HCT116 (cell line): ENCODE results near the gene NAV1. TPM values are rescaled to one million over a fixed set of nuclear protein-coding genes. Genes with fewer than 3 reads are reported as not detected.

ENCODE experiments used
- ATAC-seq: fragments of 200-7000 bp; cut with Tn5 transposase; 2 replicates; pipeline ENCODE4 v1.9.1; 2020; ENCODE audit warnings: mild to moderate bottlenecking, moderate library complexity
- BruUV-seq: library from RNA; stranded (reverse); fragments of 400-500 nt; replicated peaks from 2 replicates; lab custom pipeline; 2021; lab: Mats Ljungman, UMichigan
- CTCF ChIA-PET: fragments of 300-600 bp; sonication (Branson Sonifier 250); formaldehyde crosslinking; loops from one replicate; lab custom pipeline; 2021; ENCODE audit warnings: antibody characterized with exemption; lab: Charles Lee
- POLR2A ChIA-PET: fragments of 300-600, 350-600 bp; sonication (Branson Sonifier 250); formaldehyde crosslinking; loops from one replicate; lab custom pipeline; 2021; ENCODE audit warnings: antibody characterized with exemption; lab: Charles Lee
- RAD21 ChIA-PET, 2 experiments: fragments of 300-600 bp; sonication (Branson Sonifier 250); formaldehyde crosslinking; loops; one replicate each; lab custom pipeline; 2023; ENCODE audit warnings: low total read pairs in 2 of 2; ENCODE audit not compliant: uncharacterized antibody in 2 of 2, unreplicated experiment in 2 of 2, low non-redundant PET in 1 of 2; lab: Charles Lee
- DNase-seq: peaks from one replicate; pipeline ENCODE4 v3.0.0-alpha.2; 2010; ENCODE audit warnings: low read depth, low spot score
- H2AFZ ChIP-seq: fragments of 200-600 bp; shearing (Covaris generic), sonication (generic); 2 replicates; pipeline ENCODE4 v1.6.1; 2017; ENCODE audit warnings: low read depth, mixed run types, mixed read lengths, antibody characterized with exemption, low read length; ENCODE audit not compliant: poor library complexity, severe bottlenecking
- H3K27ac ChIP-seq: 2 replicates; pipeline ENCODE4 v1.5.1; 2012; ENCODE audit warnings: low read depth, low read length
- H3K27me3 ChIP-seq: fragments of 200-600 bp; sonication (generic); 2 replicates; pipeline ENCODE4 v1.6.1; 2016; ENCODE audit warnings: mixed run types, low read length, mixed read lengths; ENCODE audit not compliant: insufficient read depth
- H3K36me3 ChIP-seq, 2 experiments: fragments of 200-500 bp in 1 of 2; fragments of 200-600 bp in 1 of 2; sonication (Bioruptor generic) in 1 of 2; sonication (generic) in 1 of 2; 2 replicates each; pipeline versions ENCODE4 v1.5.1 to v1.6.1; 2014 to 2016; ENCODE audit warnings: low read length in 2 of 2, inconsistent platforms in 1 of 2, mixed read lengths in 1 of 2, mixed run types in 1 of 2; ENCODE audit not compliant: insufficient read depth in 2 of 2, control insufficient read depth in 1 of 2
- H3K4me1 ChIP-seq, 2 experiments: fragments of 200-600 bp in 1 of 2; sonication (generic) in 1 of 2; 2 replicates each; pipeline versions ENCODE4 v1.5.1 to v1.6.1; 2012 to 2017; ENCODE audit warnings: low read length in 2 of 2, inconsistent platforms in 1 of 2, mild to moderate bottlenecking in 1 of 2, mixed read lengths in 1 of 2, mixed run types in 1 of 2, moderate library complexity in 1 of 2; ENCODE audit not compliant: insufficient read depth in 2 of 2, control insufficient read depth in 1 of 2
- H3K4me2 ChIP-seq: fragments of 200-600 bp; sonication (generic); 2 replicates; pipeline ENCODE4 v1.6.1; 2017; ENCODE audit warnings: mixed run types, low read length, mixed read lengths
- H3K4me3 ChIP-seq, 2 experiments: fragments of 200-600 bp in 1 of 2; sonication (generic) in 1 of 2; replicated peaks in 1 of 2; 2 replicates each; pipeline ENCODE4 v1.5.1; 2011 to 2016; ENCODE audit warnings: low read length in 2 of 2, control low read depth in 1 of 2, low read depth in 1 of 2, mild to moderate bottlenecking in 1 of 2, mixed read lengths in 1 of 2, mixed run types in 1 of 2
- H3K79me2 ChIP-seq: fragments of 200-600 bp; sonication (generic); 2 replicates; pipeline ENCODE4 v1.6.1; 2017; ENCODE audit warnings: mild to moderate bottlenecking, mixed run types, low read length, moderate library complexity, mixed read lengths; ENCODE audit not compliant: insufficient read depth
- H3K9ac ChIP-seq: fragments of 200-600 bp; sonication (generic); 2 replicates; pipeline ENCODE4 v1.6.1; 2016; ENCODE audit warnings: low read length, mixed read lengths
- H3K9me2 ChIP-seq: fragments of 200-600 bp; sonication (generic), shearing (Covaris generic); 2 replicates; pipeline ENCODE4 v1.6.1; 2017; ENCODE audit warnings: mixed run types, mild to moderate bottlenecking, moderate library complexity; ENCODE audit not compliant: insufficient read depth
- H3K9me3 ChIP-seq, 2 experiments: fragments of 200-500 bp in 1 of 2; fragments of 200-600 bp in 1 of 2; sonication (Bioruptor generic) in 1 of 2; sonication (generic) in 1 of 2; 2 replicates each; pipeline ENCODE4 v1.6.1; 2014 to 2017; ENCODE audit warnings: low read length in 2 of 2, mixed read lengths in 2 of 2, inconsistent platforms in 1 of 2, low read depth in 1 of 2, mild to moderate bottlenecking in 1 of 2, mixed run types in 1 of 2, moderate library complexity in 1 of 2; ENCODE audit not compliant: control insufficient read depth in 1 of 2, insufficient read depth in 1 of 2
- H4K20me1 ChIP-seq: fragments of 200-600 bp; sonication (generic), shearing (Covaris generic); 2 replicates; pipeline ENCODE4 v1.6.1; 2017; ENCODE audit warnings: mixed run types, mild to moderate bottlenecking, moderate library complexity; ENCODE audit not compliant: insufficient read depth
- CBX3 ChIP-seq: IDR thresholded peaks from 2 replicates; pipeline ENCODE4 v1.6.1; 2012; ENCODE audit warnings: low read depth
- JUND ChIP-seq: IDR thresholded peaks from 2 replicates; pipeline ENCODE4 v1.6.1; 2012
- POLR2AphosphoS5 ChIP-seq: IDR thresholded peaks from 2 replicates; pipeline ENCODE4 v1.6.1; 2011; ENCODE audit warnings: mild to moderate bottlenecking, low read depth, low read length, moderate library complexity
- SP1 ChIP-seq: IDR thresholded peaks from 2 replicates; pipeline ENCODE4 v1.6.1; 2012; ENCODE audit warnings: low read depth
- YY1 ChIP-seq: IDR thresholded peaks from 2 replicates; pipeline ENCODE4 v1.6.1; 2011; ENCODE audit warnings: low read length, low read depth, moderate library complexity, mild to moderate bottlenecking; ENCODE audit not compliant: insufficient replicate concordance; ENCODE audit errors: extremely low read depth
- ZFX ChIP-seq: fragments of 450-650 bp; IDR thresholded peaks from 2 replicates; pipeline ENCODE4 v1.6.1; 2017
- intact Hi-C: fragments of 100-400 bp; cut with micrococcal nuclease; formaldehyde crosslinking; loops from 2 replicates; pipeline ENCODE4 v1.10.0; 2022
- total RNA-seq: library from RNA; stranded (reverse); gene quantifications from one replicate; pipeline ENCODE4 v1.2.1, GENCODE V29; 2021; ENCODE audit not compliant: unreplicated experiment
- TF ChIP-seq, protein P1 (sequence below), 3 experiments: fragments of 200-600 bp in 1 of 3; sonication (generic) in 1 of 3; IDR thresholded peaks in 2 of 3; conservative IDR thresholded peaks in 1 of 3; 2 replicates each; pipeline ENCODE4 v1.5.1; 2012 to 2017; ENCODE audit warnings: low read depth in 2 of 3, low read length in 2 of 3, antibody characterized with exemption in 1 of 3, borderline replicate concordance in 1 of 3, control low read depth in 1 of 3, mild to moderate bottlenecking in 1 of 3, mixed read lengths in 1 of 3, mixed run types in 1 of 3, moderate library complexity in 1 of 3; ENCODE audit not compliant: insufficient read depth in 1 of 3
- TF ChIP-seq, protein P2 (sequence below): IDR thresholded peaks from 2 replicates; pipeline ENCODE4 v1.6.1; 2012
- TF ChIP-seq, protein P3 (sequence below): IDR thresholded peaks from 2 replicates; pipeline ENCODE4 v1.6.1; 2012; ENCODE audit warnings: low read depth
- TF ChIP-seq, protein P4 (sequence below): IDR thresholded peaks from 2 replicates; pipeline ENCODE4 v1.6.1; 2011; ENCODE audit warnings: mild to moderate bottlenecking, low read length, moderate library complexity; ENCODE audit not compliant: insufficient replicate concordance; ENCODE audit errors: extremely low read depth

The NAV1 gene
- total RNA-seq, 1 experiment from 2014 or later, result 22.8 TPM

DNA sequence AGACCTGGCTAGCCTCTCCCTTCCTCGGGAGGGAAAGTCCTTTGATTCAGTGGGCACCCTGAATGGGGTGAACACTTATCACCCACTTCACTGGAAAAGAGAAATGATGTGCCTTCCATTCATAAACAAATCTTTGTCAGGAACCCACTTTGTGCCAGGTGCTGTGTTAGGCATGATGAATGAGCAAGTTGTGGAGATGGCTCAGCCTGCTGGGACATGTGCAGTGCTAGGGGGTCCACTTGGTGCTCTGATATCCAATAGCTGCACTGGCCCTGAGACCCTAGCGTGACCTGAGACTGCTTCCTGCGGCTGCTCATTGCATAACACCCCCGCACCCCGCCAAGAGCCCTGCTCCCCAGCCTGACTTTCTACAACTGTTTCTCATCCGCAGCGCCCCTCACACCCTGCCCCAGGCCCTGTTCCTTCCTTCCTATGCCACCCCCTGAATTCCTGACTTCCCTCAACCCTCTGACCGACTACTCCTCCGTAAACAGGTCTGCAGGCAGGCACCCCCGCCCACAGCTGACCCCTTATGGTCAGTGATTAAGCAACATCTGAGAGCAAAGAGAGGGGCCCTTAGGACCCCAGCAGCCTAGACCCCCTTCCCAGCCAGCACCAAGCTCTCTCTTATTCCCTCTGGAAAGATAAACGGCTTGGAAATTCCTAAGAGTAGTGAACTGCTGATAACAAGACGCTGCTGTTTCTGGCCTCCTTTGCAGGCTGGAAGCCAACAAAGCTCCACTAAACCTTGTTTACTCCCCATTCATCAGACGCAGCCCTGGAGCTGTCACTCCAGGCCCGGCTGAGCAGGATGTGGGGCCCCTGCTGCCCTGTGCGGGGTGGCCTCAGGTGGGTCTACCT, 44.9 kb upstream of the NAV1 start:
- Histone ChIP-seq H3K27me3 (no peaks in the 10 kb centered on the region), H3K4me3 (no peak overlapping the region), H3K36me3 (peaks cover 0 to 6% of the 10 kb centered on the region in 2 experiments; a peak in 2 of 4 replicates), H3K9ac (no peak overlapping the region), H3K79me2 (no peaks in the 10 kb centered on the region), H3K4me1 (peaks cover 9 to 14% of the 10 kb centered on the region in 2 experiments; a peak in 3 of 4 replicates), H2AFZ (no peak overlapping the region), H3K9me2 (no peaks in the 10 kb centered on the region), H3K27ac (no peak overlapping the region), H4K20me1 (no peaks in the 10 kb centered on the region), H3K9me3 (no peaks in the 10 kb centered on the region), H3K4me2 (no peak overlapping the region)
- ChIA-PET CTCF (interaction anchor here (1.1 kb wide), 1 partner anchor 19 kb away, joined by 4 read pairs; no protein-coding TSS in a partner anchor), POLR2A (no interaction called here), RAD21 (no interaction called here)
- BruUV-seq, result no TSS peak
- DNase-seq, result no peak
- intact Hi-C loops, result no loop called here
- TF ChIP-seq CBX3, result no peak
- TF ChIP-seq, protein P1, sequence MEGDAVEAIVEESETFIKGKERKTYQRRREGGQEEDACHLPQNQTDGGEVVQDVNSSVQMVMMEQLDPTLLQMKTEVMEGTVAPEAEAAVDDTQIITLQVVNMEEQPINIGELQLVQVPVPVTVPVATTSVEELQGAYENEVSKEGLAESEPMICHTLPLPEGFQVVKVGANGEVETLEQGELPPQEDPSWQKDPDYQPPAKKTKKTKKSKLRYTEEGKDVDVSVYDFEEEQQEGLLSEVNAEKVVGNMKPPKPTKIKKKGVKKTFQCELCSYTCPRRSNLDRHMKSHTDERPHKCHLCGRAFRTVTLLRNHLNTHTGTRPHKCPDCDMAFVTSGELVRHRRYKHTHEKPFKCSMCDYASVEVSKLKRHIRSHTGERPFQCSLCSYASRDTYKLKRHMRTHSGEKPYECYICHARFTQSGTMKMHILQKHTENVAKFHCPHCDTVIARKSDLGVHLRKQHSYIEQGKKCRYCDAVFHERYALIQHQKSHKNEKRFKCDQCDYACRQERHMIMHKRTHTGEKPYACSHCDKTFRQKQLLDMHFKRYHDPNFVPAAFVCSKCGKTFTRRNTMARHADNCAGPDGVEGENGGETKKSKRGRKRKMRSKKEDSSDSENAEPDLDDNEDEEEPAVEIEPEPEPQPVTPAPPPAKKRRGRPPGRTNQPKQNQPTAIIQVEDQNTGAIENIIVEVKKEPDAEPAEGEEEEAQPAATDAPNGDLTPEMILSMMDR (IDR thresholded peaks at IDR 0.05 in 2 of 3, conservative IDR thresholded peaks at IDR 0.05 in 1 of 3; ENCODE audit: borderline replicate concordance in 1 of 3, insufficient read depth in 1 of 3, low read depth in 2 of 3, low read length in 2 of 3), result no peak
- no peak for TF ChIP-seq ZFX
- no peak for TF ChIP-seq YY1
- TF ChIP-seq, protein P2, sequence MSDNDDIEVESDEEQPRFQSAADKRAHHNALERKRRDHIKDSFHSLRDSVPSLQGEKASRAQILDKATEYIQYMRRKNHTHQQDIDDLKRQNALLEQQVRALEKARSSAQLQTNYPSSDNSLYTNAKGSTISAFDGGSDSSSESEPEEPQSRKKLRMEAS, result no peak
- TF ChIP-seq POLR2AphosphoS5, result no peak
- TF ChIP-seq, protein P3, sequence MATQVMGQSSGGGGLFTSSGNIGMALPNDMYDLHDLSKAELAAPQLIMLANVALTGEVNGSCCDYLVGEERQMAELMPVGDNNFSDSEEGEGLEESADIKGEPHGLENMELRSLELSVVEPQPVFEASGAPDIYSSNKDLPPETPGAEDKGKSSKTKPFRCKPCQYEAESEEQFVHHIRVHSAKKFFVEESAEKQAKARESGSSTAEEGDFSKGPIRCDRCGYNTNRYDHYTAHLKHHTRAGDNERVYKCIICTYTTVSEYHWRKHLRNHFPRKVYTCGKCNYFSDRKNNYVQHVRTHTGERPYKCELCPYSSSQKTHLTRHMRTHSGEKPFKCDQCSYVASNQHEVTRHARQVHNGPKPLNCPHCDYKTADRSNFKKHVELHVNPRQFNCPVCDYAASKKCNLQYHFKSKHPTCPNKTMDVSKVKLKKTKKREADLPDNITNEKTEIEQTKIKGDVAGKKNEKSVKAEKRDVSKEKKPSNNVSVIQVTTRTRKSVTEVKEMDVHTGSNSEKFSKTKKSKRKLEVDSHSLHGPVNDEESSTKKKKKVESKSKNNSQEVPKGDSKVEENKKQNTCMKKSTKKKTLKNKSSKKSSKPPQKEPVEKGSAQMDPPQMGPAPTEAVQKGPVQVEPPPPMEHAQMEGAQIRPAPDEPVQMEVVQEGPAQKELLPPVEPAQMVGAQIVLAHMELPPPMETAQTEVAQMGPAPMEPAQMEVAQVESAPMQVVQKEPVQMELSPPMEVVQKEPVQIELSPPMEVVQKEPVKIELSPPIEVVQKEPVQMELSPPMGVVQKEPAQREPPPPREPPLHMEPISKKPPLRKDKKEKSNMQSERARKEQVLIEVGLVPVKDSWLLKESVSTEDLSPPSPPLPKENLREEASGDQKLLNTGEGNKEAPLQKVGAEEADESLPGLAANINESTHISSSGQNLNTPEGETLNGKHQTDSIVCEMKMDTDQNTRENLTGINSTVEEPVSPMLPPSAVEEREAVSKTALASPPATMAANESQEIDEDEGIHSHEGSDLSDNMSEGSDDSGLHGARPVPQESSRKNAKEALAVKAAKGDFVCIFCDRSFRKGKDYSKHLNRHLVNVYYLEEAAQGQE, result no peak
- TF ChIP-seq SP1, result no peak
- no peak for TF ChIP-seq JUND
- TF ChIP-seq, protein P4, sequence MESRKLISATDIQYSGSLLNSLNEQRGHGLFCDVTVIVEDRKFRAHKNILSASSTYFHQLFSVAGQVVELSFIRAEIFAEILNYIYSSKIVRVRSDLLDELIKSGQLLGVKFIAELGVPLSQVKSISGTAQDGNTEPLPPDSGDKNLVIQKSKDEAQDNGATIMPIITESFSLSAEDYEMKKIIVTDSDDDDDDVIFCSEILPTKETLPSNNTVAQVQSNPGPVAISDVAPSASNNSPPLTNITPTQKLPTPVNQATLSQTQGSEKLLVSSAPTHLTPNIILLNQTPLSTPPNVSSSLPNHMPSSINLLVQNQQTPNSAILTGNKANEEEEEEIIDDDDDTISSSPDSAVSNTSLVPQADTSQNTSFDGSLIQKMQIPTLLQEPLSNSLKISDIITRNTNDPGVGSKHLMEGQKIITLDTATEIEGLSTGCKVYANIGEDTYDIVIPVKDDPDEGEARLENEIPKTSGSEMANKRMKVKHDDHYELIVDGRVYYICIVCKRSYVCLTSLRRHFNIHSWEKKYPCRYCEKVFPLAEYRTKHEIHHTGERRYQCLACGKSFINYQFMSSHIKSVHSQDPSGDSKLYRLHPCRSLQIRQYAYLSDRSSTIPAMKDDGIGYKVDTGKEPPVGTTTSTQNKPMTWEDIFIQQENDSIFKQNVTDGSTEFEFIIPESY, result no peak
- no peak for ATAC-seq
